ENCODE results near the gene DES.

DES gene

GRCh38 chr2:219440388-219441256 lies 22.4 kb downstream of the DES start:
- TF ChIP-seq CTCF (IDR thresholded peaks at IDR 0.05), result no peak

GRCh38 chr2:219441451-219442255 lies 23.5 kb downstream of the DES start:
- TF ChIP-seq CTCF (IDR thresholded peaks at IDR 0.05), result no peak

GRCh38 chr2:219442256-219443015 lies 24.3 kb downstream of the DES start:
- TF ChIP-seq CTCF (IDR thresholded peaks at IDR 0.05), result no peak

- no peak for TF ChIP-seq CTCF (IDR thresholded peaks at IDR 0.05)
These were observed 25.0 kb downstream of the DES start for GRCh38 chr2:219443016-219443696.

- TF ChIP-seq CTCF (IDR thresholded peaks at IDR 0.05), result no peak
These were observed 25.5 kb downstream of the DES start for GRCh38 chr2:219443697-219444023.

GRCh38 chr2:219444566-219445091 lies 26.5 kb downstream of the DES start:
- TF ChIP-seq CTCF (IDR thresholded peaks at IDR 0.05), result no peak

- TF ChIP-seq CTCF (IDR thresholded peaks at IDR 0.05), result no peak
These were observed 27.1 kb downstream of the DES start for GRCh38 chr2:219445220-219445640.

Data from LNCAP (cell line).